HG02938 (cell line): ENCODE measurements around the gene ANP32A.
A peak's percentile ranks its signal among the peaks of the same experiment; 100 is the strongest.

Experiments used
- ATAC-seq: cut with Tn5 transposase; IDR thresholded peaks from one replicate; pipeline ENCODE4 v1.9.1; 2021; ENCODE audit warnings: mild to moderate bottlenecking, moderate library complexity; ENCODE audit not compliant: unreplicated experiment

The ANP32A gene

DNA sequence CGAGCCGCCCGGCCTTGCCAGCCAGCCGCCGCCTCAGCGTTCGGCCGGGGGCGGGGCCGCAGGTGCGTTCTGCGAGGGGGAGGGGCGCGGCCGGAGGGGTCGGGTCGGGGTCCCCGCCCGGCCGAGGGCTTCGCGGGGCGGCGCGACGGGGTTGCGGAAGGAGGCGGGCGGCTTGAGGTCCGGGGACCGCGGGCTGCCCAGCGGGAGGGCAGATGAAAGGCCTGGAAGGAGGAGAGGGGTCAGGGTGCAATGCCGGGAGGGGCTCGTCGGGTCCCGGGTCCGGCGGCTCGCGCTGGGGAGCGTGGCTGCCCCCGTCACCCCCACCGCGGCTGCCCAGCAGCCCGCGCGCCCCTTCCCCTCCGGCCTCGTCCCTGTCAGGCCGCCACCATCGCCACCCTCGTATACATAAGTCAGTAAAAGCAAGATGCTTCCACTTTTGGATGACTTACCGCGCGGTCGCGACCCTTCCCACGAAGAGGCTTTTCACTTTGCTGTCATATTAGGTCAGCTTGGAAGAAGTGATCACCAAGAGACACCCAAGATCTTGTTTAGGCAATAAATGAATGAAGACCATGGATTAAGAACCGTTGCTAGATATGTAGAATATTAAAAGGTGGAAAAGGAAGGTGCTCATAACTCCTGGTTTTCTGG lies 620 bp upstream of the ANP32A start:
- ATAC-seq = peak; percentile 5

GRCh38 chr15:68819495-68820294 lies 1.0 kb downstream of the ANP32A start:
- no peak for ATAC-seq

DNA sequence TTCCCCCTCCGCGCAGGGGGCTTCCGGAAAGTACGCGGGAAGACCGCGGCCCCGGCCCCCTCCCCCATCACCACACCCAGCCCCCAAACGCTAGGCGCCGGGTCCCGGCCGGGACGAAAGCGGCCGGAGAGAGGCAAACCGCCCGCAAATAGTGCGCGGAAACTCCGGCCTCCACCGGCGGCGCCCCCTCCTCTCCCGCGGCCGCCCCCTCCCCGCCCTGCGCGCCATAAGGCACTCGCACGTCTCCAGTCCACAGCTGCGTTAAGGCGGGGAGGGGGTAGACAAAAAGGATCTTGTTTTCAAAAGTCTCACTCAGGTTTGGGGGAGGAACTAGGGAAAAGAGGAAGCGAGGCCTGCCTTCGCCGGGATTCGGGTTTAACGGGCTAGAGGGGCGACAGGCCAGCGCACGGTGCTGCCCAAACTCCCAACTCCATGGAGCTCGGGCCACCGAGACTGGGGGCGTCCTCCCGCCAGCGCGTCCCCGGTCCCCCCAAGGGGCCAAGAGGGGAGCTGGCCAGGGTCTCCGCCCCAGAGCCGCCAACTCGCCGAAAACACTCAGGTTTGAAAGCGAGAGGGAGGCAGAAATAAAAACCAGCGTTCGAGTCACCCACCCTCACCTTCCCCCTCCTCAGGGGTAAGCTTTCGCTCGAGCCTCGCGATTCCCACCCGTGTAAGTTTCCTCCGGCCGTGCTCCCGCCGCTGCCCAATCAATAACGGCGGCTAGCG lies 1.8 kb downstream of the ANP32A start:
- ATAC-seq = no peak

GRCh38 chr15:68818066-68818768 lies 2.5 kb downstream of the ANP32A start:
- ATAC-seq = no peak

DNA sequence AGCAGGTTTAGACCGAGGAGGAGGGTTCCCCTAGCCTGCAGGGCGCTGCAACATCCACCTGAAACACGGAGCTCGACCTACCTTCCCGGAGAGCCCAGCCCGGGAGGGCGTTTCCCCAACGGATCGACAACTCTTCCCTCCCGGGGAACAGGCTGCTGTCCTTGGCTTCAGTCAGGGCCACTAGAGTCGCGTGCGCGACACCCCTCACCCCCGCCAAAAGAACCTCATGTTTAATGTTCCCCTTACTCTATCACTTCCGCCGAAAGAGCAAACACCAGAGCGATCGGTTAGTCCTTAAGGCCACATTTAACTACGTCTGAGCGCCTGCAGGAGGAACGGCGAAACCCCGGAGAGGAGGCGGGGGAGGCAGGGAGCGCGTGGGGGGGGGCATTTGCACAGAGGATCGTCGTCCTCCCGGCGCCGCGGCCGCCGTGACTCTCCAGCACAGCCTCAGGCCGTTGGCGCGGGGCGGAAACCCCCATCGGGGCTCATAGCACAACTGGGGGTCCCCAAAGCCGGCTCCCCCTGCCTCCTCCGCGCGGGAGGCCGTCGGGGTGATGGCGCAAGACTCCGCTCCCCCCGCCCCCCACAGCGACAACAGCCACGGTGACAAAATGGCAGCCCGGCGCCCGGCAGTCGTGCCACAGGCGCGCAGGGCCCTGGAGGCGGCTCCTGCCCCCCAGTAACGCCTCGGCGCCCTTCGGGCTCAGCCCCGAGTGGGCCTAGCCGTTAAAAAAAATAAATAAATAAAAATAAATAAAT lies 3.2 kb downstream of the ANP32A start:
- peak; percentile 31 for ATAC-seq

DNA sequence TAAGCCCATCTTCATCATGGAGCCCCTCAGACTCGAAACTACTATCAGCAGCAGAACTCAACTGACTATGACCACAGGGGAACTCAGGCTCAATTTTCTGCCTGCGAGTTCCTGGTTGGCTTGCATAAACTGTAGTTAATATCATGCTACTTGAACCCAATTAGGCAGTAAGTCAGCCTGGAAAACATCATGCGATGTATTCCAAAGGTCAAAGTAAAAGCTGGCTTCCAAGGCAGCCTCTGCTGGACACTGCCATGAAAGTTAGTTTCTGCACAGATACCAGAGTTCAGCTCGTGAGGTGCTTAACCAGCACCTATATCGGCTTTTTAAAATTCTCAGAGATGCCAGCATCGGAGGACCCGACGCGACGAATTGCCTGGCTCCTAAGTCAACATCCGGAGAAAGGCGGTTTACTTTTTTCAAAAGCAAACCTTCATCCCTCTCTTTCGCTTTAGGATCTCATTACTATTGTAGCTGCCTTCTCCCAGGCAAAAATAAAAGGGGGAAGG lies 3.8 kb downstream of the ANP32A start:
- ATAC-seq = no peak

DNA sequence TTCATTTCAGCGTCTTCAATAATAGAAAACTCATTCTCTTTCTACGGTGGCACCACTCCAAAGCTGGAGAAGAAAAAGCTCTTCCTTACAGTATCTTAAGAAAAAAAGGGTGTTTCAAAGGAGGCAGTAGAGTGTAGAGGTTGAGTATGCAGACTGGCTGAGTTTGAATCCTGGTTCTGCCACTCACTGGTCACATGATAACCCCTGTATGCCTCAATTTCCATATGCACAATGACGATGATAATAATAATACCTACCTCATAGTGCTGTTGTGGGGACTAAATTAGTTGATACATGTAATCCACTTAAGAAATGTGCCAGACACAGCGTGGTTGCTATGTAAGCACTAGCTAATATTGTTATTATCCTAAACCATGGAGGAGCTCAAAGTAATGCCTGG lies 4.5 kb downstream of the ANP32A start:
- ATAC-seq = no peak

DNA sequence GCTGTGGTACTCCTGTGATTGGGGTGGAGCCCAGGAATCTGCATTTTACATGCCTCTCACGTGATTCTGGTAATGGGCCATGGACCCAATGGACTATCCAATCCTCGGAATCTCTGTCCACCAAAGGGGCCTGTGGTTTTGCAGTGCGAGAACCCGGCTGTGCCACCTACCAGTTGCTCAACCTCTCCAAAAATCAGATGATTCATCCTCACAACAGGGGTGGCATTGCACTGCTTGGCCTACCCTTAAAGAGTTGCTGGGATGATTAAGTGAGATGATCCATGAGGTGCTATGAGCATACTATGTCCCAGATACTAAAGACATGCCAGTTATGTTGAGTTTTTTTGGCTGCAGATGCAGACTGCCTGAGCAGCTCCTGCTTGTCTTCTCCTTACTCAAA lies 5.1 kb downstream of the ANP32A start:
- ATAC-seq = no peak

- no peak for ATAC-seq
These were observed 6.1 kb downstream of the ANP32A start for GRCh38 chr15:68814596-68814995.

DNA sequence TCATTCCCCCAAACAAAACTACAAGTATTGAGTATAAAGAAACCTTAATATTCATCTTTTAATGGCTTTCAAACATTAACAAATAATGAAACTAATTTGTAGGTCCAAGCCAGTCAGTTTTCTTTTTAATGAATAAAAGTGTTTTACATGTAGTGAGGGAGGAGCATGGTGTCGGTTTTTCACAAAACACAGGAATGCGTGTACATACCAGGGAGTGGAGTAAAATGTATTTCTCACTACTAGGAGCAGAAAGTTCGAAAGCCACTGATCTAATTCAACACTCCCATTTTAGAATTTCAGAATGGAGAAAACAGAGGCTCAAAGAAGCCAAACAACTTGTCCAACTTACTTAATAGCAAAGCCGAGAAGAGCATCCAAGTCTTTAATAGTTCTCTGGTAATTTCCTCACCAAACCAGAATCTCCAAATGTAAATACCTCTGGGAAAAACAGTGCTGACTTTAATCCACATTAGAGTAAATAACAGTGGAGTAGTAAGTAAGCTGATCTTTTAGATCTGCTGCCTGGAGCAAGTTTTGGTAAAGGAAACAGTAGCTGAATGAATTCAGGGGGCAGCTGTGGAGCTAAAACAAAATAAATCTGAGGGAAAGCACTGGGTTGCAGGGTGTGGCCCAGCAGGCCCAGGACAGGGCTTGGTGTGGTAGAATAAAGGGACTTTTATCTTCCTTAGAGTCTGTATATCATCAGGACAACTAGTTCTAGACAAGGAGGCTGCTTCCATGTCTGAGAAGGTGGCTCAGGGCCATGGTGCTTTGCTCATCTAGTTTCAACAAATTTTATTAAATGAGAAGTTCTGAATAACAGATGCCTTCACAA lies 7.9 kb downstream of the ANP32A start:
- no peak for ATAC-seq

- ATAC-seq = no peak
These were observed 8.6 kb downstream of the ANP32A start for GRCh38 chr15:68812069-68812468.

DNA sequence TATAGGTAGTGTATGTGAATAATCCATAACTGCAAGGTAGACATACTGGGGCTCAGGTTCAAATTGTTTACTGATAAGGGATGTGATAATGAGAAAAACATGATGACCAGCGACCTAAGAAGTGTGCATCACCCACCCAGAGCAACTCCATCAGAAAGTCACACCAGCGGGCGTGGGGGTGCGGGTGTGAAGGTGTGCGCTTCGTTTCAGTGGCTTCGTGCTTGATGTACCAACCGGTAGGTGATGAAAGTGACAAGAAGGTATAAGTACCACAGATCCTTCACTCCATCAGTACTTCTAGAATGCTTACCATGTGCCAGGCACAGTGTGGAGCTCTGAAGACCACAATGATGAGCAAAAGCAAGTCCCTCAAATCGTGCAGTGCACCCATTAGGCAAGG lies 11.2 kb downstream of the ANP32A start:
- no peak for ATAC-seq

DNA sequence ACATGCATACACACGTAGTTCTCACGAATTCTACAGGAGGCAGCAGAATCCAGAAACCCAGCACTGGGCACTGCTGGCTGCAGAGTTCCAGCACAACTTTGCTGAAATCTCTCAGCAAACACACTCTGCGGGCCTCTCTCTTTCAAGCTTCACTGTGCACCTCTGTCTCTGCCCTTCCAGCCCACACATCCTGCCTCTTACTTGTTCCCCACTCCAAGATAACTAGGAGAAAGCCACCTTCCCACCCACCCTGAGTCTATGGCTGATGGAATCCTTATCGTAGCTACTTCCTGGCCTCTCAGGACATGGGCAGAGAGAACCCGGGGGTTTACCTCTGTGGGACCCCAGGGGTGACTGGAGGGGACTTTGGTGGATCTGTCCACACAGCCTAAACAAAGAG lies 11.9 kb downstream of the ANP32A start:
- no peak for ATAC-seq

- no peak for ATAC-seq
These were observed 12.6 kb downstream of the ANP32A start for GRCh38 chr15:68808091-68808490.

DNA sequence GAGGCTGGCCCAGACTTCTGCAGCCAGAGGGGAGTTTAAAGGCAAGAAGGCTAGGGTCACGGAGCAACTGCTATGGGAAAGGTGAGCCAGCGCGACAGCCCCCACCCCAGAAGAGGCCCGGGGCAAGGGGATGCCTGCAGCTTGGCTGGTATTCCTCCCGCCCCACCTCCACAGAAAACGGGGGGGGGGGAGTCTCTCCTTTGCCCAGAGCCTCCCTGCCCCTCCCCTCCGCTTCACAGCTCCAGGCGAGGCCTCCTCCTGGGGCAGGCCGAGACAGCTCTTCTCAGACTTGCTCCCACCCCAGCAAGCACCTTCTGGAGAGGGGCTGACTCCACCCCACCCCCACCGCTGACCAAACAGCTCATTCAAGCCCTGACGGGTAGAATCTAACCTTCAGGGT lies 13.4 kb downstream of the ANP32A start:
- ATAC-seq = no peak

DNA sequence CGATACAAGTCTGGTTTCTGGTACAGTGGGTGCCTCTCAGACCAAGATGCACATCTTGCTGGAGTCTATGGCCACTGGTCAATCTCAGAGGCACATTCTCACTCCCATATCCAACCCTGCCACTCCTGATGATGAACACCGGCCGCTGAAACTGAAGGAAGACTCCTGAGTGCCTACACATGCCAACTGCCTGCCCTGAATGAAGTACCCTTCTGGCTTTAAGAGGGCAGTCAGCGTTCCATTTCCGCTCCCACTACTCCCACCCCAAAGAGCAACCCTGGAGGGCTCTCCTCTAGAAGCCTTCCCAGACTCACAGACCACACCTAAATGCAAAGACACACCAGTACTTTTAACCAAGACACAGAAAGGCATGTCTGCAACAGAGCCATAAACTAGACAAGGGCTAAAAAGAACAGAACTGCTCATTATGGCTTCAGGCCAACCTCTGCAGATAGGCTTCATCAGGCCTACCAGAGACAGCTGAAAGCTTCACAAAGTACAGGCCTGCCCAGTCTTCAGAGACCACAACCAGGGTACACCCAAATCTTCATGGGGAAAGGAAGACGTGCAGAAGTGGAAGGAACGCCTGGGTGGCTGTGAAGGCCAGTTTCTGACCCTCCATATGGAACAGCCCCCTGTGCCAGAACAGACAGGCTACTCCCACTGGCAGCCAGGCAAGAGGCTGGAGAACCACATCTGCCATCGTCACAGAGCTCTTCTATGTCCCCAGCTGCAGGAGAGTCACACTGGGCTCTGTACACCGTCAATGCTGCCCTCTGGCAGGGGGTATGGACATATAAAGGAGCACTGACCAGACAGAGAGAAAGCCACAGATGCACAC lies 14.3 kb downstream of the ANP32A start:
- no peak for ATAC-seq

DNA sequence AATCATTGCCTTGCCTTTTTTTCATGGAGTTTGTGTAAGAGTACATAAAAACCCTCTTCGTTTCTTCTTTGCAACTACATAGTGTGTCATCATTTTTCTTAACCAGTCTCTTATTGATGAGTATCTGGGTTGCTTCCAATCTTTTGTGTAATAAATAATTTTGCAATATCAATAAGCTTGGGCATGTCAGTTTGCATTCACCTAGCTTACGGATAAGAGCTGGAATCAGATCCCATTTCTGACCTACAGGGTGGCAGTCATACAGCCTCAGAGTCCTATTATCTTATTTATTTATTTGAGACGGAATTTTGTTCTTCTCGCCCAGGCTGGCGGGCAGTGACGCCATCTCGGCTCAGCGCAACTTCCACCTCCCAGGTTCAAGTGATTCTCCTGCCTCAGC lies 18.3 kb downstream of the ANP32A start:
- ATAC-seq = no peak

- ATAC-seq = no peak
These were observed 19.0 kb downstream of the ANP32A start for GRCh38 chr15:68801572-68802148.
